Daoy (cell line): ENCODE data around the gene ERCC6. TPM values are rescaled to one million over a fixed set of nuclear protein-coding genes. Genes with fewer than 3 reads are reported as not detected.
A peak's percentile ranks its signal among the peaks of the same experiment; 100 is the strongest.

Experiments used
- DNase-seq: peaks from one replicate; pipeline ENCODE4 v3.0.0-alpha.2; 2015; ENCODE audit warnings: low read depth
- total RNA-seq: library from RNA; depleted of rRNA; stranded (reverse); fragments of >200 nt; shearing (Covaris generic); gene quantifications from 2 replicates; pipeline ENCODE4 v1.2.3, GENCODE V29; 2014; rRNA removed

The ERCC6 gene
- 5.4 and 14.3 TPM in 2 replicates for total RNA-seq

DNA sequence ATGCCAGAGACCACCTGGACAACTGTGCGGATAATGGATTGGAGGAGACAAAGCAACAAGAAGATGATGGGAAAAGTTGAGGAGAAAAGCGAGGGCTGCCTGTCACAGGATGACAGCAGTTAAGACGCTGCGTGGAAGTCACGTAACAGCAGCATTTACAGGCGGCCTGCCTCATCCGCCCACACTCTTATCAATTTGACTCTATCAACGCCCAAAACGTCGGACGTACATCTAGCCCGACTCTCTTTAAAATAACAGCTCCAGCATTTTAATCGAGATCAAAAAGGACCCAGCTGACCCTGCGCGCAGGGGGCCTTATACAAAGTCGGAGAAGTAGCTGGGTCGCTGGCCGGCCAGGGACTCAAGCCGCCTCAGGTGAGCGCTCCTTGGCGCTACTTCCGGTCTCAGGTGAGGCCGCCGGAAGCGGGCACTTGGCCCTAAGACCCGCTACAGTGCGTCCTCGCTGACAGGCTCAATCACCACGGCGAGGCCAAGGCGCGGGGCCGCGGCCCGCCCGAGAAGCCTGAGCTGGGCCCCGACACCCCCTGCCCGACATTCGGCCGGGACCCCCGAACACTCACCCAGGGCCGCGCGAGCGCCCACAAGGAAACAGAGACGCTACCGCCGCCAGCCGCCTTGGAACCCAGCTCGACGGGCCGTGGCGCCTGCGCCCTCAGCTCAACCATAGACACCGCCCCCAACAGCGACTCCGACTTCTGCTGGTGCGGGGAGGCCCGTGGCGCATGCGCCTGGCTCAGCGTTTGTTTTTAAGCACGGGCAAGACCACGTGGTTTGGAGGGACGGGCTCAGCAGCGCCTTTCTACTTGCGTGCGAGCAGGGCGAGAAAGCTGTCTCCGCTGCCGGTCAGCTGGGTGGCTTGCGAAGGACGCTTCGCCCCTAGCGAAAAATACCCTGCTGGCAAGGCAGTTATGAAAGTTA is at the start of gene ERCC6:
Gene ERCC6 (minus strand): TSS at position 741 of the 939 bp plus-strand sequence.
- peak; percentile 97 for DNase-seq

DNA sequence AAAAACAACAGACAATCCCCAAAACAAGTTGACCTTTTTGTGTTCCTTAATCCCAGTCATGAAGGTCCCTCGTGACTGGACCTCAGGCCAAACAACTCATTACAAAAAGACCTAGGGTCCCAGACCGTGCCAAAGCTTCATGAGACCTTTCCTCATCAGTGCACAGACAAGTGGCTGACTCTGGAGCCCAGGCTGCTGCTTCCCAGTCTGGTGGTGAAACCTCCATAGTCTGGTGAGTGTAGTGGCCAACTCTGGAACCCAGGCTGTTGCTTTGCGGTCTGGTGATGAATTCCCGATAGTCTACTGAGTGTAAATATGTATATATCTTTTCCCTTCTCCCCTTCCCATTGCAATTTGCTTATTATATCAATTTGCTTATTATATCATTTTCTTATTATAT is 49.1 kb upstream of the ERCC6 start:
- no peak for DNase-seq

DNA sequence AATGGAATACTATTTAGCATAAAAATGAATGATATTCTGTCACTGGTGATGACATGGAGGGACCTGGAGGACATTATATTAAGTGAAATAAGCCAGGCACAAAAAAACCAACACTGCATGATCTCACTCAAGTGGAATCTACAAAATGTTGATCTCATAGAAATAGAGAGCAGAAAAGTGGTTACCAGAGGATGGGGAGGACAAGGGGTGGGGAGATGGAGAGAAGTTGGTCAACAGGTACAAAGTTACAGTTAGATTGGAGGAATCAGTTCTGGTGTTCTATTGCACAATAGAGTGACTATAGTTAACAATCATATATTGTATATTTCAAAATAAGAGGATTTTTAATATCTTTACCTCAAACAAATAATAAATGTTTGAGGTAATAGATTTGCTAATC is 46.5 kb upstream of the ERCC6 start:
- no peak for DNase-seq

DNA sequence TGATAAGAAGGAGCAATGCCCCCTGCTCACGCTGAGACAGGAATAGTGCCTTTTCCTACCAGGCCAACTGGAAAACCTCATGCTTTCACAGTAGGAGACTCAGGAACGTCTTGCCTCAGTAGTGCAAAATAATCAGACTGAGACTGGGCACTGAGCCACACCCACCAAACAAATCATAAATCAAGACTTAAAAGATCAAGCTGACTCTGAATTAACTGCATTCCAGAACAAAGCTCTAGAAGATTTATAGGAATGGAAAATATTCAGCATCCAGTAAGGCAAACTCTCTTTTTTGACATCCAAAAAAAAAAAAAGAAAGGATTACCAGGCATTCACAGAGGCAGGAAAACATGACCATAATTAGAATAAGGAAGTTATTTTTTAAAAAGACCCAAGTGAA is 40.7 kb upstream of the ERCC6 start:
- DNase-seq: no peak

DNA sequence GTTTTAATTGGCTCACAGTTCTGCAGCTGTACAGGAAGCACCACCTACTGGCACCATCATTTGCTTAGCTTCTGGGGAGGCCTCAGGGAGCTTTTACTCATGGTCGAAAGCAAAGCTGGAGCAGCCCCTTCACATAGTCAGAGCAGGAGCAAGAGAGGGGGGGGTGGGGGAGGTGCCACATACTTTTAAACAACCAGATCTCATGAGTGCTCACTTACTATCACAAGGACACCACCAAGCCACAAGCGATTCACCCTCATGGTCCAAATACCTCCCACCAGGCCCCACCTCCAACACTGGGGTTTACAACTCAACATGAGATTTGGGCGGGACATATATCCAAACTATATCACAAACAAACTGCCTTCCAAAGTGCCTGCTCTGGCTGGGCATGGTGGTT is 39.5 kb upstream of the ERCC6 start:
- DNase-seq: no peak

DNA sequence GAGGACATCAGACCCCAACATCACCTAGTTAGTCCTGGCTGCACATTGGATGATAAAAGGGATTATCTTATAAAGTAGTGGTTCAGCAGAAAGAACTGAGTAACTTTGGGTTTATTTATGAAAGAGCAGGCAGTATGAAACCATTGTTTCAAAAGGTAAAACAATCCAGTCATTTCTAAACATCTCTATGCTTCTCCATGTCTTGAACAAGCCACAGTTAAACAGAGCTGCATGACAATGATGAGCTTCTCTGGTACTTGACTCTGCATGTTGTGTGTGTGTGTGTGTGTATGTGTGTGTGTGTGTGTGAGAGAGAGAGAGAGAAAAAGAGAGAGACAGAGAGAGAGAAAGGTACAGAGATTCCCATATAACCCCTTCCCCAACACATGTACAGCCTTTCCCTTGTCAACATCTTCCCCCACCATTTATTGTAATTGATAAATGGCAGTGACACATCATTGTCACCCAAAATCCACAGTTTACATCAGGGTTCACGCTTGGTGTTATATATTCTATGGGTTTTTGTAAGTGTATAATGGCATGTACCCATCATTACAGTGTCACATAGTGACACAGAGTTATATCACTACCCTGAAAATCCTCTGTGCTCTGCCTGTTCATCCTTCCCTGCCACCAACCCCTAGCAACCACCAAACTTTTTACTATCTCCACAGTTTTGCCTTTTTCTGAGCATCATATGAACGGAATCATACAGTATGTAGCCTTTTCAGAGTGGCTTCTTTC is 38.4 kb upstream of the ERCC6 start:
- DNase-seq: no peak

DNA sequence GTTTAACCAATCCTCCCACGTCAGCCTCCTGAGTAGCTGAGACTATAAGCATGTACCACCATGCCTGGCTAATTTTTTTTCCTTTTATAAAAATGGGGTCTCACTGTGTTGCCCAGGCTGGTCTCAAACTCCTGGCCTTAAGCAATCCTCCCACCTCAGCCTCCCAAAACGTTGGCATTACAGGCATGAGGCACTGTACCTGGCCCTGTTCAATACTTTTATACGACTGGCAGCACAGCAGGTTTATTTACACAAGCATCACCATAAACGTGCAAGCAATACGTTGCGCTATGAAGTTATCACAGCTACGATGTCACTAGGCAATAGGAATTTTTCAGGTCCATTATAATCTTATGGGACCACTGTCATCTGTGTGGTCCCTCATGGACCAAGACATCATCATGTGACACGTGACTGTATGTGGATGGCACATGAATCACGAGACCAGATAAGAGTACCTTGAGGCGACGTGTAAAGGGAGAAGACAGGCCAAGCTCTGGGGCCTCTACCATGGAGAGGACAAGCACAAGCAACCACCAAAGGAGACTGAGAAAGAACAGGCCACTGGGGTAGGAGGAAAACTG is 36.7 kb upstream of the ERCC6 start:
- DNase-seq: no peak

DNA sequence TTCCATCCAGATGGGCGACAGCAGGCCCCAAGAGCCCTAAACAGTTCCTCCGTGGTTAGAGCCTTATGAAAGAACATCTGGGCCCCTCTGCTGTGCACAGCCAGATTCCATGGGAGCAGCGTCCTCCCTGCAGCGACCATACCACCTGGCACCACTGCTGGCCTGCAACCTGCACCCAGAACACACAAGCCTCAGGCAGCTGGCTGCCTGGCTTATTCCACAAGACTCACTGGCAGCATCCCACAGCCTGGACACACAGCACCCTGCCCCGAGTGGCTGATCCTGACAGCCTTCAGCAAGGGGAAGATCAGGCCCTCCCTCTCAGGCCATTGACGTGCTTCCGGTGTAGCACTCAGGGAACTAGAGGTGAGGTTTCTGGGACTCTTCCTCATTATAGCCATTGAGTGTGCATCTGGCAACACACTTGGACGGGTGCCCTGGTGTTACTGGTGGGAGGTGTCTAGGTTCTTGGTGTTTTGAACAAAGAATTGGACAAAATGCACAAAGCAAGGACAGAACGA is 33.7 kb upstream of the ERCC6 start:
- no peak for DNase-seq

DNA sequence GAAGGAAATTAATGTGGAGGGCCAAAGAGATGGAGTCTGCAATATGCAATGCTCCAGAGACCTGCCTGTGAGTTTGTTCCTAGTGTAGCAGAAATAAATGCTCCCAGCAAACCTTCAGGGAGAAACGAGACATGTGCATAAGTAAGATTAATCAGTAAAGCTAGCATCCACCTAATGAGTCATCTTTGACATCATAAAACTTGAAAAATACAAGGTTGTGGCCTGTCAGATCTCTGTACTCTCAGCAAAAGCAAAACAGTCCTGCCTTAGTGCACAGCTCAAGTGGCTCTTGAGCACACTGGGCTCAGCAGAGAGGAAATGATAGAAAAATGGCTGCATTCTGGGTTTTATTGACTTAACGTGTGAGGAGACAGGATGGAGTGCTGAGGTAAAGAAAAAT is 32.5 kb upstream of the ERCC6 start:
- no peak for DNase-seq

DNA sequence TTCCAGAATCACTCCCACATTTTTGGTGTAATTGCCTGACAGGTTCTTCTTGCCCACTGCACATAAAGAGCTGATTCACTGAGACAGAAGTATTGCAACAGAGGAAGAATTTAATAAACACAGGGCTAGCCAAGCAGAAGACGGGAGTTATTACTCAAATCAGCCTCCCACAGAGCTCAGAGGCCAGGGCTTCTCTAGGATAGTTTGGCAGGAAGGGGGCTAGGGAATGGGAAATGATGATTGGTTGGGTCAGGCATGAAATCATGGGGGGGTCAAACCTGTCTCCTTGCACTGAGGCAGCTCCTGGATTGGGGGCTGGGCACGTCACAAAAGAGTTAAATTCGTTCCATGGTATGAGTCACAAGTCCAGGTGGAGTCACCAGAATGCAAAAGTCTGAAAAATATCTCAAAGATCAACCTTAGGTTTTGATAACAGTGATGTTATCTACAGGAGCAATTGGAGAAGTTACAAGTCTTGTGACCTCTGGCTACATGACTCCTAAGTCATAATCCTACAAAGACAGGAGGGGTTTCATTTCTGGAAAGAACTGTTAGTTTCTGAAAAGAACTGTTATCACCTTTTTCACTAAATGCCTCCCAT is 30.2 kb upstream of the ERCC6 start:
- peak; percentile 8 for DNase-seq

DNA sequence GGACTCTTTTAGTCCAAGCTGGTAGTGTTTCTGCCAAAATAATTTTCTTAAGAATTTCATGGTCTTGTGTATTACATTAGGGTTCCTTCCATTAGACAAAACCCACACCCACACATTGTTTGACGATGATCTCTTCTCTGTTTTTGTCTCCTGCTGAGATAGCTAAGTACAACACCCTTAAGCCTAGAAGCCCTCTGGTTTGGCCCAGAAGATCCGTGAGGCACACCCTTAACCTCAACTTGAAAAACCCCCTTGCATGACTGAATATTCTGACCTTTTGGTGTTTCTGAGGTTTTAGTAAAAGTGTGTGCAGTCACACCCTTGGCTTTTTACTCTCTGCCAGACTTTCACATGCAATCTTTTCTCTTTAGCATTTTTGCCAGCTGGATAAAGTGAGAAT is 29.3 kb upstream of the ERCC6 start:
- DNase-seq: peak; percentile 8

DNA sequence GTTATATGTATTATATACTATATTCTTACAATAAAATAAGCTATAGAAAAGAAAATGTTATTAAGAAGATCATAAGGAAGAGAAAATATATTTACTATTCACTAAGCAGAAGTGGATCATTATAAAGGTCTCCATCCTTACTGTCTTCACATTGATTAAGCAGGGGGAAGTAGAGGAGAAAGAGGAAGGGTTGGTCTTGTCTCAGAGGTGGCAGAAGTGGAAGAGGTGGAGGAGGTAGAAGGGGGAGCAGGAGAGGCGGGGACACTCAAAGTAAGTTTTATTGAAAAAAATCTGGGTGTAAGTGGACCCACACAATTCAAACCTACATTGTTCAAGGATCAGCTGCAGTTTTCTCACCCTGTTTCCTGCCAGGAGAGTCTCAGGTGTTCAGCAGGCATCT is 28.9 kb upstream of the ERCC6 start:
- no peak for DNase-seq

DNA sequence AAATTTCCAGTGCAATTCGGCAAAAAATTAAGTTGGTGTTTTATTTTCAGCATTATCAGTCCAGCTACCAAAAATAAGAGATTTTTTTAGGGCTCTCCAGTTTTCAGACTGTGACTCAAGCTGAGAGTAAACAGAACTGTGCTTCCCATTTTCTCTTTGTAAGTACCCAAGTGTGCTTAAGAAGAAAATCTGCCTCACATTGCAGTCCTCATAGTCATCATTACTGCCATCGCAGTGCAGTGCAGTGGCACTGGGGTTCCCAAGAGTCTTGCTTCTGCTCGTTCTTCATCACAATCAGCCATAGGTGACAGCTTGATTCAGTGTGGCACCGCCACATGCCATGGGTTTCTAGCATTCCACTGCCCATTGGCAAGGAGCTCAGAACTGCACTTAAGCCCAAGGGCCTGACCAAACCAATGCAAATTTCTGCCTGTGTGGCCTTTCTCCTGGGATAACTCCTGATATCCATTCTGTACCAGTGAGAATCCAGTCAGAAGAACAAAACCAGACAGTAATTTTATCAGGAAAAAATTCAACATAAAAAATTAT is 25.6 kb upstream of the ERCC6 start:
- DNase-seq: no peak

DNA sequence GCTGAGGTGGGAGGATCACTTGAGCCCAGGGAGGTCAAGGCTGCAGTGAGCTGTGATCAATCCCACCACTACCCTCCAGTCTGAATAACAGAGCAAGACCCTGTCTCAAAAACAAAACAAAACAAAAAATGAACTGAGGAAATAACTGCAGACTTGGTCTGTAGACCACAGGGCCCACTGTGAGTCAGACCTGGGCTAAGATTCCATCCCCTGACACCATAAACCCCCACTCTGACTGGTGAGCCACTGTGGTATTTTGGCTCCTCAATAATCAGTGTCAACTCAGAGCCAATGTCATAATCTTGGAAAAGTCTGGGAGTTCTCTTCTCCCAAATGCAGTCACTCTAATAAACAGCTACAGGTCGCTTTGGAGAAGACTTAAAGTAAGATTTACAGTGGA is 24.0 kb upstream of the ERCC6 start:
- peak; percentile 9 for DNase-seq

DNA sequence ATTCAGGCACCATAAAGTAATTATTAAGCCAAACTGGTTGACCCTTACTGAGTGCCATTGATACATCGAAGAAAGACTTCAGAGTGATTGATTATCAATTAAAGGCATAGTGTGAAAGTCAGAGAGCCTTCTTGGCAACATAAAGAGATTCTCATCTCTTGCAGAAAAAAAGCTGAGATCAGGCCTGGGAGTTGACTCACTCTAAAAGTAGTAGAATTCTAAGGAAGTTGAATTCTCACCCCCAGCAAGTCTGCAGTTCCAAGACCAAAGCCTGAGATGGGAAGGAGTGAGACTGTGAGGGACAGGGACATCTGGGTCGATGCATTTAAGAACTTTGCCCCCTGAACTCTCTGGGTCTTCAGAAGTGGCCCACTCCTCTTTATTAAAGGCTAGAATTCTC is 21.6 kb upstream of the ERCC6 start:
- no peak for DNase-seq

DNA sequence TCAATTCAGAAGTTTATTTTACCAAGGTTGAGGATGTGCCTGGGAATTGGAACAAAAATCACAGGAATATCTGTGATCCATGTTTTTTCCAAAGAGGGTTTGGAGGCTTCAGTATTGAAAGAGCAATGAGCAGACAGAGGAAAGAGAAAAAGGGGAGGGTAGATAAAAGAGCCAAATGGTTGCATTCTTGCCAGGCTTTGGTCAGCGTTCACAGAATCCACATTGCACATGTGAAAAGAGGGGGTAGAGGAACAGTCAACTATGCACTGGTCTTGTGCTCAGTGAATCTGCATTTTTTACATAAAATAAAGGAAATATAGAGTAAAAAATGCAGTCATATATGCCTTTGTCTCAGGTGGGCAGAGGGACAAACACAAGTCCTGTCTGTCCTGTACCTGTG is 20.6 kb upstream of the ERCC6 start:
- DNase-seq: no peak

DNA sequence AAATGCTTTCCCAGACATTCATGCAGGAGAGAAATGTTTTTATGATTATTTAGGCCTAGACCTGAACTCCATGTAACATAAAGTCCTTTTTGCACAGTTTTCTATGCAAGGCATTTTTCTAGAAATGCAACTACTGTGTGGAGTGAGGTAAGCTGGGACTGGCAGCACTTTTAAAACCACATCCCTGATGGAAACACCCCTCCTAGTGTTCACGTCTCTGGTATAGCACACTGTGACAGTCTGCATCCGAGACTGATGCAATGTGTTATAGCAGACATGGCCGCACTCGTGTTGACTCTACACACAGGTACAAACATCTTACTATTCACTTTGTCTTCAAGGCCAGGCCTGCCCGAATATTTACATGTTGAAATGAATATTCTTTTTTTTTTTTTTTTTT is 19.3 kb upstream of the ERCC6 start:
- no peak for DNase-seq

DNA sequence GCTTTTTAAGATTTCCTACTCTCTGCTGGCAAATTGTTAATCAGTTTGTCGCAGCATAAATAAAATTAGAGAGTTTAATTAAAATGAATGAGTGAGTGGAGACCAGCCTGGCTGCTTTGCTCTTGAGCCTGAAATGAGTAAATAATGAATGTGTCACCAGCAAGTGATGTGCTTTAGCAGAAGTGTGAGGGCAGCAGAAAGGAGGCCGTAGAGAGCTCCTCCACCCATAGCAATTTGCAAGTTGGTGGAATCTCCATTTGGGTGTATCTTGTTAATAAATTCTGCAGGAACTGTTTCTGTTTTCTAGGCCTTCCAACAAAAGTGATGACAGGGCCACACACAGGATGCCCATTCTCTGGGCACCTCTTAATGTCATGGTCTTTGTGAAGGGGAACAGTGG is 18.8 kb upstream of the ERCC6 start:
- DNase-seq: no peak

DNA sequence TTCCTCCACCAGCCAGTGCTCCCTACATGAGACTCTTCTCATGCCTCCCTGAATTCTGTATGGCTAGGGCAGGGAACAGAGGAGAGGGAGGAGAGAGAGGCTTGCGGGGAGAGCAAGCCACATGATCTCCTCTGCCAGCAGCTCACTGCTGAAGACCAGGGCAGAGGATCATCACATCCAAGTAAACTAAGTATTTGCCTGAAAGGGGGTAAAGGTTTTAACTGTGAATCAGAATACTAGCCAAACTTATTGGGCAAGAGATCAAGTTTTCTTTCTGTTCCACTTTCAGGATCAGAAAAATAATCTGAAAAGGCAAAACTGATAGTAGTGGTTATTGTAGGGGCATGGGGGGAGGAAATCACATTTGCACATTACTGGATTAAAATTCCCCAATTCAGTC is 17.8 kb upstream of the ERCC6 start:
- no peak for DNase-seq

DNA sequence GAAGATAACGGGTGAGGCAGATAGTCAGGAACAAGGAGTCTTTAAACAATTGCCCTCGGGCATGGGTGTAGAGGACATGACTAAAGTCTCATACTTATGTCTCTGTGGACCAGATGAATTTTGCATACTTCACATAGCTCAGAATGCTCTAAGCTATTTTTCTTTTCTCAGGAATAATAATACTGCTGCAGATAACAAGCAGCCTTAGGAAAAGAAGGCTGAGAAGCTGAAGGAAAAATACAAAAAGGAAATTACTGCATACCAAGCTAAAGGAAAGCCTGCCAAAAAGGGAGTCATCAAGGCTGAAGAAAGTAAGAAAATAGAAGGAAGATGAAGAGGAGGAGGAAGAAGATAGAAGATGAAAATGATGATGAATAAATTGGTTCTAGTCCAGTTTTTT is 13.4 kb upstream of the ERCC6 start:
- DNase-seq: peak; percentile 40

DNA sequence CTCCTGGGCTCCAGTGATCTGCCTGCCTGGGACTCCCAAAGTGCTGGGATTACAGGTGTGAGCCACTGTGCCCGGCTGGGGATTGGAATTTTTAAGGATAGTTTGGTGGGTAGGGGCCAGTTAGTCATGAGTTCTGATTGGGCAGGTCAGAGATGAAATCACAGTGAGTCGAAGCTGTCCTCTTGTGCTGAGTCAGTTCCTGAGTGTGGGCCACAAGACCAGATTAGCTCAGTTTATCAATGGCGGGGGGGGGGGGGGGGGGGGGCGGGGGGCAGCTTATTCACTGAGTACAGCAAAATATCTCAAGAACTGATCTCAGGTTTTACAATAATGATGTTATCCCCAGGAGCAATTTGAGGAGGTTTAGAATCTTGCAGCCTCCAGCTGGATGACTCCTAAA is 11.6 kb upstream of the ERCC6 start:
- DNase-seq: peak; percentile 50
